Activated CD4-positive, alpha-beta T cell treated with anti-CD3 and anti-CD28 coated beads for 4 hours (primary cell): Measurements from ENCODE around the gene DEGS2.
"Not testable (repeated sequence)": the region's sequence is repeated elsewhere in the genome, so short reads cannot be mapped to it uniquely, and the experiment has no call there.

ENCODE experiments used
- DNase-seq, 2 donors: peaks; one replicate each; pipeline ENCODE4 v3.0.0-alpha.2; 2020

Gene DEGS2

GRCh38 chr14:100178691-100179090 is 19.2 kb upstream of the DEGS2 start:
- DNase-seq, result no peak

DNA sequence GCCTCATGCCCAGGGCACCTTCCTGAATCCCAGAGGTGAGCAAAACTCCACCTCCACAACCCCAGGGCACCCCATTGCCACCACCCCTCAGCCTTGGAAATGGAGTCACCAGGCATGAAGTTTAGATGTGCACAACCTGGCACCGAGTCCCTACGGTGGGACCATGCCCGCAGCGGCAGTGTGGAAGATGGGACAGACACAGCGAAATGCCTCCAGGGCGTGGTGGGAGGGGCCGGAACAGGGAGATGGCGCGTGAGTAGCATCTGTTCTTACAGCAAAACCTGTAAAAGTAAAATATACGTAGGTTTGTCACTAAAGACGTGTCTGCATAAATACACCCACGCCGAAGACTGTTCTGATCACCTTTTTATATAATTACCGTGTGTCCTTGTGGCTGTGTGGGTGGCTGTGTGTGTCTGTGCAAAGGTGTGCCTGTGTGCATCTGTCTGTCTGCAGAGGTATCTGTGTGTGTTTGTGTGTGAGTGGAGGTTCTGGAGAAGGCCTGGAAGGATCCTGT is 17.4 kb upstream of the DEGS2 start:
- DNase-seq, result no peak

DNA sequence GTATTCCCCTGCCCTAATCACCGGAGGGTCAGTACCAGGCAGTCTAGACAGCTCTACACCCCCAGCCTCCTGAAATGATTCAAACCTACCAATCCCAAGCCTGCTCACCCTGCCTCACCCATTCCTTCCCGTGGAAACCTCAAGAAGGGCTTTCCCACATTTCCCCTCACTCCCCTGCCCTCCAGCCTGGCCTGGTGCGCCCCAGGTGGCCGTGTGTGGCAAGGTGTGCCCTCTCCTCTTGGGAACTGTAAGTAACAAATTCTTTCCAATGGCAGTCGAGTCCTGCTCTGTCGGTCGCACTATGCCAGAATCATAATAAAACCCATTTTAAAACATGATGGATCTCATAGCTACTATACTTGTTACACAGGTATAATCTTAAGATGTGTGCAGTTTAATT is 13.9 kb upstream of the DEGS2 start:
- DNase-seq, result no peak

DNA sequence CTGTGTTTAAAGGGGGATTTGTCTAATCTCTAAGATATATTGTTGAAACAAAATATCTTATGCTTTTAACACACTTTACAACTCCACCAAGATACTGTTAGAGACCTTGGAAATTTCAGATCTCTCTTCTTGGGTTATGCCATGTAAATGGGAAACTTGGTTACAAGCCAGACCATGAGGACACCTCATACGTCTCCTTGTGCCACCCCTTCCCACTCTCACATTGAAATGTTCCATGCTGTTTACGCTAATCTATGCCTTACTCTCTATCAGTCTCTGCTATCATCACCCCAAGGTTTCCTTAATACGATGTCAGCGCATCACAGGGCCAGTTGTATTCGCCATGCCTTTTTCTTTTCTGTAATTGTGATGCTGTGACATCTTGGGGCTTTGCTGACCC is 13.4 kb upstream of the DEGS2 start:
- no peak for DNase-seq

DNA sequence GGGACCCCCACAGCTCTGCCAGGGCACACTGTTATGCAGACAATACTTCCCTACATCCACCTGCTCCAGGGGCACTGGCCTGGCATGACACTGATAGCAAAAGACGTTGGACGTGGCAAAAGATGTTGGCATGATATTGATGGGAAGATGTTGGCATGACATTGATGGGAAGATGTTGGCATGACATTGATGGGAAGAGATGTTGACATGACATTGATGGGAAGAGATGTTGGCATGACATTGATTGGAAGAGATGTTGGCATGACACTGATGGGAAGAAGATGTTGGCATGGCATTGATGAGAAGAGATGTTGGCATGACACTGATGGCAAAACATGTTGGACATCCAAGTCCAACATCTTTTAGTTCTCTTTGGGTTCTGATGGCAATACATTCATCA is 11.4 kb upstream of the DEGS2 start:
- DNase-seq, result no peak

DNA sequence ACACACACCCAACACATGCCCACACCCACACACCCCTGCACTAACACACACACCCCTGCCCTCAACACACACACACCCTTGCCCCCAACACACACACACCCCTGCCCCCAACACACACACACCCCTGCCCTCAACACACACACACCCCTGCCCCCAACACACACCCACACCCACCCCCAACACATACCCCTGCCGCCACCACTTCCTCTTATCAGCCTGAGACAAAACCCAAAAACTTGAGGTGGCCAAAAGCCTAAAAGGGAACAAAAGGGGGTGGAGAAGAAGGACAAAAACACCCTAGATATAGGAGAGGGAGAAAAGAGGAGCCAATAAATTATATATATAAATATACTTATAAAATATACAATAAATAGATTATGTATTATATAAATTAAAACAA is 9.1 kb upstream of the DEGS2 start:
- DNase-seq, result no peak

DNA sequence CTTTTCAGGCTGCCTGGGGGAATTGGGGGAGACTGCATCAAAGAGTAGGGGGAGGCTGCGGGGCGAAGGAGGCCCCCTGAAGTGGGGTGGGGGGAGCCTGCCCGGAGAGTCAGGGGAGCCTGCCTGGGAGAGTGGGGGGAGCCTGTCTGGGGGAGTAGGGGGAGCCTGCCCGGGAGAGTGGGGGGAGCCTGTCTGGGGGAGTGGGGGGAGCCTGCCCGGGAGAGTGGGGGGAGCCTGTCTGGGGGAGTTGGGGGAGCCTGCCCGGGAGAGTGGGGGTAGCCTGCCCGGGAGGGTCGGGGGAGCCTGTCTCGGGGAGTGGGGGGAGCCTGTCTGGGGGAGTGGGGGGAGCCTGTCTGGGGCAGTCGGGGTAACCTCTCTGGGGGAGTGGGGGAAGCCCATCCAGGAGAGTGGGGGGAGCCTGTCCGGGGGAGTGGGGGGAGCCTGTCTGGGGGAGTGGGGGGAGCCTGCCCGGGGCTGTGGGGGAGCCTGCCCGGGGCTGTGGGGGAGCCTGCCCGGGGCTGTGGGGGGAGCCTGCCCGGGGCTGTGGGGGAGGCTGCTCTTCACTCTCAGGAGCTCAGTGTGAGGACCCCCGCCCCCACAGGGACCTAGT is 6.5 kb upstream of the DEGS2 start:
- no peak for DNase-seq

DNA sequence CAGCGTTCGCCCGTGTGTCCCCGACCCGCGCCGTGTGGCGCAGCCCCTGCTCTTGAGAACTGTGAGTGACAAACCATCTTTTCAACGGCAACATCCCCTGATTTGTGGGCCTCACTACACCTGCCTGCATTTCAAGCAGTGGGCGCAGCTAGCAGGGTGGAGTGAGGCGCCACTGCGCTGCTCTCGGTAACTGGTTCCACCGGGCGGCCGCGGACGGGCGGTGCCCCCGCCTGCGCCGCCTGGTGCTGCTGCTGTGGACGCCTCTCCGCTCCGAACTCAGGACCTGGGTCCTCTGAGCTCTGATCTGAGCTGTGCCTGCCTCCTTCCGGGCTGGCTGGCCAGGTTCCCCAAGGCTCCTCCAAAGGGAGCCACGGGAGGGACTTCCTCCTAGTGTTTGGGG is 5.9 kb upstream of the DEGS2 start:
- DNase-seq, result no peak

DNA sequence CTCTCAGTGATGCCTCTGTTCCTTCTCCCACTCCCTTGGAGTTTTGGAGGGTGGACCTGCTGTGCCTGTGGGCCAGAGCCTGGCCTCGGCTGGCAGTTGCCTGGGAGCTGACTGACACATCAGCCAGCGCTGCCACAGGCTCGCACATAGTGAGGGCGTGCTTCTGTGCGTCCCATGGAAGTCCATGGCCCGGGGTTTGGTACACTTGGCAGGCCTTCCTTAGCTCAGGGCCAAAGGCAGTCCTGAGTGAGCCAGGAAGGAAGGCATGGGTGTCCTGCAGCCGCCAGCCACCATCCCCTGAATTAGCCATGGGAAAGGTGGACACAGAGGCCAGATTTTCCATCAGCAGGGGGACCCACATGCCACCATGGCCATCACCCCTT is 1.1 kb upstream of the DEGS2 start:
- DNase-seq, result no peak

DNA sequence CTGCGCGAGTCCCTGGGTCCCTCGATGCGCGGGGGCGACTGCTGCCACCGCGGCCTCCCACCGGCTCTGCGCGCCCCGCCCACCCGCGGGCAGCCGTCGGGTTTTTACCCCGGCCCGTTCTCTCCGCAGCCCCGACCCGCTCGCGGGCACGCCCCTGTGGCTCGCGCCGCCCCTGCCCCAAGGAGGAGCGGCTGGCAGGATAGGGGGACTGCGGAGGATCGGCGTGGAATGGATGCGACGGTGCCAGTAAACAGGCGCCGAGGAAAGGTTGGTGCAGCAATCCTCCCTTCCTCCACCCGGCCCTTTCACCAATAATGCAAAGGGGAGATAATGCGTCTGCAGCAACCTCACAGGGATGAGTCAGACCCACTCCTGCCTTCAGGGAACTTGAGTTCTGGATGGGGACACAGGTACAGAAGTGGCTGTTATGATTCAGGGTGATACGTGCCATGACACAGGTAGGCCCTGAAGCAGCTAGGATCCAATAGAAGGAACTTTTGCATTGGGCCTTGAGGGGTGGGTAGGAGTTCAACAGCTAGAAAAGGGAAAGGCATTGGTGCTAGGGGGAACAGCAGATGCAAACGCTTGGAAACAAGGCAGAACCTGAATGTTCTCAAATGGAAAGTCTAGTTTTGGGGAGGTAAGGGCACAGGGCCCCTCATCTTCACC is 554 bp upstream of the DEGS2 start:
- no peak for DNase-seq

DNA sequence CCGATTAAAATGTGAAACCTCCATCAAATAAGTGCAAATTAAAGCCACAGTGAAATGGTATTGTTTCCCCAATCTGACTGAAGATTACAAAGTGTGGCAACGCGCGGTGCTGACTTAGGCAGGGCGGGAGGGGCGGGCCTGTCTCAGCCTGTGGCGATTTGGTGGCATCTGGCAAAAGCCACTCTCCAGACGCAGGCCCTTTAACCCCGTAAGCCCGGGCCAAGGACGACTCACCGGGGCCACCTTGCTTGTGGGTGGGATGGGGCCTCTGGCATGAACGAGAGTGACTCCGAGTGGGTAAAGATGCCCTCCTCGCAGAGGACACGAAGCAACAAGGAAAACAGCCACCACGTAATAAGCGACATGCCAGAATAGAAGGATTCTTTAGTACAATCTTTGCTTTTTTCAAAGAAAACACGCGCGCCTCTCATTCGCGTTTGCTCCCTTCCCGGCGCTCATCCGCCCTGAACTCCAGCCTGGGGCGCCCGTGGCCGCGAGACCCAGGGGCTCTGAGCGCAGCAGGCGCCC is 815 bp downstream of the DEGS2 start:
- no peak for DNase-seq

- not testable (repeated sequence) for DNase-seq
Measured at GRCh38 chr14:100157548-100158232, 1.8 kb downstream of the DEGS2 start.

GRCh38 chr14:100156776-100157175 is 2.7 kb downstream of the DEGS2 start:
- no peak for DNase-seq

DNA sequence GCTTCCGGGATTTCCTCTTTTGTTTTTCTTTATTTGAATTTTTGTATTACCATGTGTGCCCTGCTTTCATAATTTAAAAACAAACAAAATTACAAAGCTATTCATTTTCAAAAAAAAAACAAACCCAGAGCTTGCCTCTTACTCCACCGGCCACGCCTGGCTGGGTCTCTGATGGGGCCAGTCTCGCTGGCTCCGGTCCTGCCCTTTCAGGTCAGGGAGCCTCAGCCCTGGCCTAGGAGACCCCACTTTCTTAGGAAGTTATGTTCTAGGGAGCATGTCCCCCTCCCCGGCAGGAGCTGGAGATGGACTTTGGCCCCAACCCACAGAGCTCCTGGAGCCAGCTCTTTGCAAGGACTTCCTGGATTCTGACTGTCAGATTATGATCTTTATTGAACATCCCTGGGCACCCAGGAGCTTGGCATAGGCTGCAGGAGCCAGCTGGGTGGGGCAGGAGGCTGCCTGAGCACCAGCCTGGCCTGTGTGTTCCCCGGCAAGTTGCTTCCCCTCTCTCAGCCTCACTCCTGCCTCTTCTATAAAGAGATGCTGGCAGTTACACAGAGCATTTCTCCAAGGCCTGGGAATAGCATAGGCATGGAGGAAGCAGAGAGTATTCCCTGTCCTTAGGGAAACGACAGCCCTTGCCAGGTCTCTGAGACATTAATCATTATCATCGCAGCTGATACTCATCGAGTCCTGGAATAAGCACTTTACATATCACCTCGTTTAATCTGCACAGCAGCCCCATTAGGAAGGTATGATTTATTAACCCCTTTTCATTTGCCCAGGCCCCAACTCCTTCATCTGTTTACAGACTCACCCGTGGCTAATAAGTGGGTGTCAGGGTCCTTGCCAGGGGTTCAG is 3.5 kb downstream of the DEGS2 start:
- DNase-seq, result no peak

DNA sequence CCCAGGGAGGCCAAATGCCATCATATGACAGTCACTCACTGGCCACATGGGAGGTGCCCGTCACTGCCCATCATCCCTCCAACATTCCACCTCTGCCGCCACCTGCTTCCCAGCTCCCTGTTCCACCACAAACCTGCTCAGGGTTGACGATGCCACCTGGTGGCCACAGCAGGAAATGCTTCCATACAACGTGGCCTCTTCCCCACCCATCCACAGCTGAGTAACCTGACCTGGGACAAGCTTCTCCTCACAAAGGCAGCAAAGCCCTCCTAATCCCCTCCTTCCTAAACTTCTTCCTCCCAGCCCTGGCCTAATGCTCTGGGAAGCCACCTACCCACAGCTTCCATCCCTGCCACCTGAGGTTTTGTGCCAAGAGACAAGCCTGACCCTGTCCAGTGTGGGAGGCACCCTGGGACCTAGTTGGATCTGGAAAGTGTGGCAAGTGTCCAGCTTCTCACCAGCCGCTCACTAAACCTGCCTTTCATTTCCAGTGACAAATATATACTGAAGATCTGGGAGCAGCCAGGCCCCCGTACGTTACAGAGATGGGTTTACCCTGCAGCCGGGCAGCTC is 4.3 kb downstream of the DEGS2 start:
- no peak for DNase-seq

DNA sequence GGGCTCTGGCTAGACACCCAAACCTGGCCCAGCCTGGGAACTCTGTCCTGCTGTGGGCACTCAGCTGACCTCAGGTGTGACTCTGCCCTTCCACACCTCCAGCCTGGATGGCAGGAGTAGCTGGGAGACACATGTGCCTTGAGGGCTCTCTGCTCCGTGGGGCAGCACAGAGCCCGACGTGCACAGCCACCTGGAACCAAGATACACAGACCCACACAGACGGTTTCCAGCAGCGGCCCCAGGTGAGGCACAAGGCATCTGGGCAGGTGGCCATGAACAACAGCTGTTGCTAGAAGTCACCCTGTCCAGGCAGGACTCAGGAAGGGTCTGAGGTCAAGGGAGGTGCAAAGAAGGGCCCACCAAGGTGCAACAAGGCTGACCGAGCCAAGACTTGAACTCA is 5.9 kb downstream of the DEGS2 start:
- DNase-seq, result no peak

GRCh38 chr14:100152091-100152490 is 7.4 kb downstream of the DEGS2 start:
- DNase-seq, result no peak

DNA sequence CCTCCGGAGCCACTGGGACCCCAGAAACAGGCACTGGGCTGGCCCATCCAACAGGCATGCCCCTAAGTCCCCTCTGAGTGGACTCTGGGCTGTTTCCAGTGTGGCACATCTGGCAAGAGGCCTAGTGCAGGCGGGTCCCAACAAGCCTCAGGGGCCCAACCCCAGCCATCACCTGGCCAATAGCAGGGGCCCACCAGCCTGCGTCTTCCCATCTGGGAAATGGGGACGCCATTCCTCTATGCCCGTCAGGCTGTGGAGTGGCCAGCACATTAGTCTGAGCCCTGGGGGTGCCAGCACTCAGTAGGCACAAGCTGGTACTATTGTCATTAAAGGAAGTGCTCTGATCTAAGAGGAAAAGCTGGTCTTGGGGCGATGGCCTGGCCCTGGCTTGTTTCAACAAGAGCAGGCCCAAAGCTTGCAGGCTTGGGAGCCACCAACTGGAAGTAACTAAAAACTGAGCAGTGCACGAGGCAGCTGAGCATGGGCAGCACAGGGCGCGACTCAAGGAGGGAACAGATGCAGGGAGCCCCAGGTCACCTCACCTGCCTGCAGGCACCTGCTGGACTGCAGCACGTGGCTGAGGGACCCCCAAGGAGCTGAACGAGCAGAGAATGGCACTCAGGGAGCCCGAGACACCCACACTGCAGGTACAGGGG is 8.4 kb downstream of the DEGS2 start:
- no peak for DNase-seq

DNA sequence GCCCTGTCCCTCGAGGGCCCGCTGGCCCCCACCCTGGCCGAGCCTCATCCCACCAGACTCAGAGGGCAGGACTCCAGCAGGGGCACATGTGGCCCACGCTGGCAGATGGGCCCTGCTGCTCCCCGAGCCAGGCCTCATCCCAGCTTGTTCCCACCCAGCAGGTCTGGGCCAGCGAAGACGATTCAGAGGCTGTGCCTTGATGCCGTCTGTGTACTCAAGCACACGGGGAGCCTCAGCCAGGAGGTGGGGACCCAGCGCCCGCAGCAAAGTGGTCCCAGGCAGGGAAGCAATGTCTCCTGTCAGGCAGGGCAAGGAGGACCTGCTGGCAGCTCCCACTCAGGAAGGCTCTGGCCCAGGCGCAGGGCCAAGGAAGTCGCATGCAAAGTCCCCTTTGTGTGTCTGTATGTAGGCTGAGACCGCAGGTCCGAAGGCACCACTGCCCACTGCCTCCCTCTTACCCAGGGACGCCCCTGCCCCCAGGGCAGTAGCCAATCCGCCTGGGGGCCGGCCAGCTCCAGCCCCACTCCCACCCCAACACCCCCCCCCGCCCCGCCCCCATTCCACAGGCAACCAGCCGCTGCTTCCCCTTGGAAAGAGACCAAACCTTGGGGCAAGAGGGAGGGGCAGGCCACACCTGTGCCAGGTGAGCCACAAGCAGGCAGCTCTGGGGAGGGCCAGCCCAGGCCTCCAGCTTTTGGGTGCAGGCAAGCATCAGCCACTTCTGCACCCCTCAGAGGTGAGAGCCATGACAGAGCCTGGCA is 9.4 kb downstream of the DEGS2 start:
- DNase-seq, result no peak

- no peak for DNase-seq
Measured at GRCh38 chr14:100148837-100149731, 10.4 kb downstream of the DEGS2 start.
